Endodermal cell (in vitro differentiated cells): ENCODE measurements around the gene PPP1R14D. TPM values are rescaled to one million over a fixed set of nuclear protein-coding genes. Genes with fewer than 3 reads are reported as not detected.

Source experiments
- DNase-seq: peaks from one replicate; pipeline ENCODE4 v3.0.0-alpha.2; 2017
- H3K27ac ChIP-seq: 2 replicates; pipeline ENCODE4 v1.5.1; 2013; ENCODE audit warnings: mild to moderate bottlenecking, low read depth, low read length, moderate library complexity
- H3K27me3 ChIP-seq: 2 replicates; pipeline ENCODE4 v1.6.1; 2013; ENCODE audit warnings: mild to moderate bottlenecking, low read length, moderate library complexity; ENCODE audit not compliant: insufficient read depth, control insufficient read depth, poor library complexity, severe bottlenecking
- H3K36me3 ChIP-seq: 2 replicates; pipeline ENCODE4 v1.7.0; 2013; ENCODE audit warnings: mild to moderate bottlenecking, low read length, moderate library complexity; ENCODE audit not compliant: control insufficient read depth, insufficient read depth
- H3K4me1 ChIP-seq: one replicate; pipeline ENCODE4 v1.7.0; 2013; ENCODE audit warnings: low read length; ENCODE audit not compliant: control insufficient read depth, insufficient read depth
- H3K4me3 ChIP-seq: 2 replicates; pipeline ENCODE4 v1.5.1; 2013; ENCODE audit warnings: mild to moderate bottlenecking, low read length, moderate library complexity
- H3K9ac ChIP-seq: 2 replicates; pipeline ENCODE4 v1.6.1; 2013; ENCODE audit warnings: mild to moderate bottlenecking, low read length, moderate library complexity; ENCODE audit not compliant: poor library complexity, severe bottlenecking; ENCODE audit errors: extremely low read depth
- H3K9me3 ChIP-seq: 2 replicates; pipeline ENCODE4 v1.6.1; 2013; ENCODE audit warnings: mild to moderate bottlenecking, low read length, moderate library complexity; ENCODE audit not compliant: control insufficient read depth
- H3K27ac Mint-ChIP-seq: 2 replicates; pipeline ENCODE4 v1.8.0; 2020; ENCODE audit warnings: mixed read lengths
- H3K27me3 Mint-ChIP-seq: 2 replicates; pipeline ENCODE4 v1.8.0; 2021; ENCODE audit warnings: mild to moderate bottlenecking, mixed read lengths; ENCODE audit not compliant: insufficient read depth
- H3K36me3 Mint-ChIP-seq: 2 replicates; pipeline ENCODE4 v1.8.0; 2020; ENCODE audit warnings: low read depth, mixed read lengths
- H3K4me1 Mint-ChIP-seq: 2 replicates; pipeline ENCODE4 v1.8.0; 2020; ENCODE audit warnings: mixed read lengths
- H3K4me3 Mint-ChIP-seq: 2 replicates; pipeline ENCODE4 v1.8.0; 2020; ENCODE audit warnings: mild to moderate bottlenecking, moderate library complexity, mixed read lengths
- H3K9me3 Mint-ChIP-seq: 2 replicates; pipeline ENCODE4 v1.8.0; 2020; ENCODE audit warnings: mild to moderate bottlenecking, mixed read lengths
- WGBS, 2 experiments: methylation state at CpG; one replicate each; pipeline versions ENCODE4 v1.1.5 to v1.1.7; 2013; ENCODE audit warnings: missing lambda C conversion rate in 2 of 2, mixed read lengths in 1 of 2; ENCODE audit not compliant: insufficient coverage in 1 of 2, insufficient read length in 1 of 2; 5-methylcytosine and 5-hydroxymethylcytosine counted together
- total RNA-seq, 2 donors: library from RNA; stranded (reverse); fragmentation: NEBNext Ultra II Directional in 1 of 2; extraction: Animal tissue kit (Norgen Biotek cat#: 25700) in 1 of 2; gene quantifications; 2 replicates in 1 of 2; 3 replicates in 1 of 2; pipeline ENCODE4 v1.2.1, GENCODE V29; 2021
- TF ChIP-seq, protein P1 (sequence below): fragments of 200-600 bp; sonication (generic); conservative IDR thresholded peaks from 2 replicates; pipeline ENCODE4 v1.5.0; 2021; ENCODE audit warnings: antibody characterized with exemption, mild to moderate bottlenecking

PPP1R14D gene
- total RNA-seq, 2 donors from 2014 or later: not detected

DNA sequence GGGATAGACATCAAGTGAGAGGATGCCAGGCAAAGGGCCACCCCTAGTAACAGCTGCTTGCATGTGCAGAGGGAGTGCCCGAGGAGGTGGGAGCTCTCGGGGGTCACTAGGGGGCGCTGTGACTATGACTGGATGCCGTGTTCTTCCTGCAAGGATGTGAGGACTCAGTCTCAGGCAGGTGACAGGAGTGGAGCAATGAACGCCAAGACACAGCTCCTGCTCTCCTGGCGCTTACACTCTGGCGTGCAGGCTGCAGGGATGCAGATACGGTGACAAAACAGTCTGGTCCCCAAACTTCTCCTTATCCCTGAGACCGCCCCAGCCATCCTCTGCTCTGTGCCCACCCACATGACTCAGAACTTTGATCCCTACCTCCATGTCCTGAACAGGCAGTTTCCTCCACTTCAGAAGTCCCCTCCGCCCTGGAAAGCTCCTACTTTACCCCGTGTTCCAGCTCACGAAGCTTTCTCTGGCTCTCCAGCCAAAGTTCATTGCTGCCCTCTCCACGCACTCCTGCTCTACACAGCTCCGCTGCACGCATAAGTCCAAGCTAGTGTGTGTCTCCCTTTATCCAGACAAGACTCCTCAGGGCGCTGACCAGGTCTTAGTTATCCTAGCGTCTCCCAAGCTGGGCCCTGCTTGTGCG lies 30.8 kb upstream of the PPP1R14D start:
- WGBS, 2 experiments: 53 to 63% methylated on average over 9 to 18 of the region's 18 CpGs
- Histone ChIP-seq H3K4me1 (no peaks in the 10 kb centered on the region), H3K9me3 (no peaks in the 10 kb centered on the region), H3K27me3 (no peaks in the 10 kb centered on the region), H3K27ac (no peak overlapping the region), H3K36me3 (peaks cover 20% of the 10 kb centered on the region), H3K4me3 (no peak overlapping the region), H3K9ac (no peak overlapping the region)
- Mint-ChIP-seq H3K27me3 (no peaks in the 10 kb centered on the region), H3K4me1 (peaks cover 8% of the 10 kb centered on the region), H3K9me3 (no peaks in the 10 kb centered on the region), H3K27ac (peak overlapping the region; percentile 75), H3K36me3 (peaks cover 27% of the 10 kb centered on the region), H3K4me3 (no peak overlapping the region)
- peak; percentile 98 for DNase-seq
- TF ChIP-seq, protein P1, sequence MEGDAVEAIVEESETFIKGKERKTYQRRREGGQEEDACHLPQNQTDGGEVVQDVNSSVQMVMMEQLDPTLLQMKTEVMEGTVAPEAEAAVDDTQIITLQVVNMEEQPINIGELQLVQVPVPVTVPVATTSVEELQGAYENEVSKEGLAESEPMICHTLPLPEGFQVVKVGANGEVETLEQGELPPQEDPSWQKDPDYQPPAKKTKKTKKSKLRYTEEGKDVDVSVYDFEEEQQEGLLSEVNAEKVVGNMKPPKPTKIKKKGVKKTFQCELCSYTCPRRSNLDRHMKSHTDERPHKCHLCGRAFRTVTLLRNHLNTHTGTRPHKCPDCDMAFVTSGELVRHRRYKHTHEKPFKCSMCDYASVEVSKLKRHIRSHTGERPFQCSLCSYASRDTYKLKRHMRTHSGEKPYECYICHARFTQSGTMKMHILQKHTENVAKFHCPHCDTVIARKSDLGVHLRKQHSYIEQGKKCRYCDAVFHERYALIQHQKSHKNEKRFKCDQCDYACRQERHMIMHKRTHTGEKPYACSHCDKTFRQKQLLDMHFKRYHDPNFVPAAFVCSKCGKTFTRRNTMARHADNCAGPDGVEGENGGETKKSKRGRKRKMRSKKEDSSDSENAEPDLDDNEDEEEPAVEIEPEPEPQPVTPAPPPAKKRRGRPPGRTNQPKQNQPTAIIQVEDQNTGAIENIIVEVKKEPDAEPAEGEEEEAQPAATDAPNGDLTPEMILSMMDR: peak; percentile 95

DNA sequence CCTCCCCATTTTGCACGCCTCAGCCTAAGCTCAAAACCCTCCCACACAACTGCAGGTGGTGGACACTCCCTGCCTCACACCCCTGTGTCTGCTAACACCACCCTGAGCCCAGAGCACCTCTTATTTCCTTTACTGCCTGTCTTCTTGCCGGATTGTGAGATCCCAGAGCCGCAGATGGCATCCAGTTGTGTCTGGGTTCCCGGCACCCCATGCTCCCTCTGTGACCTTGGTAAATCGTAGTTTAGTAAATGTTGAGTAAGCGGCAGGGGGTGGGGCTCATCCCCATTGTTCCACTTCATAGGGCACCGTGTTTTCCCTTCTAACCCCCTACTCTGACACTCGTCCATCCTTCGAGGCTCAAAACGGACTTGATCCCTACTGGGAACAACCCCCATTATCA lies 30.2 kb upstream of the PPP1R14D start:
- Mint-ChIP-seq H3K36me3 (peaks cover 31% of the 10 kb centered on the region), H3K27ac (peak overlapping the region; percentile 75), H3K9me3 (no peaks in the 10 kb centered on the region), H3K4me3 (no peak overlapping the region), H3K4me1 (peaks cover 8% of the 10 kb centered on the region), H3K27me3 (no peaks in the 10 kb centered on the region)
- Histone ChIP-seq H3K4me3 (no peak overlapping the region), H3K27ac (no peak overlapping the region), H3K36me3 (peaks cover 23% of the 10 kb centered on the region), H3K9ac (no peak overlapping the region), H3K4me1 (no peaks in the 10 kb centered on the region), H3K27me3 (no peaks in the 10 kb centered on the region), H3K9me3 (no peaks in the 10 kb centered on the region)
- TF ChIP-seq, protein P1: no peak
- 84 to 87% methylated on average over 4 to 10 of the region's 10 CpGs for WGBS, 2 experiments
- no peak for DNase-seq

DNA sequence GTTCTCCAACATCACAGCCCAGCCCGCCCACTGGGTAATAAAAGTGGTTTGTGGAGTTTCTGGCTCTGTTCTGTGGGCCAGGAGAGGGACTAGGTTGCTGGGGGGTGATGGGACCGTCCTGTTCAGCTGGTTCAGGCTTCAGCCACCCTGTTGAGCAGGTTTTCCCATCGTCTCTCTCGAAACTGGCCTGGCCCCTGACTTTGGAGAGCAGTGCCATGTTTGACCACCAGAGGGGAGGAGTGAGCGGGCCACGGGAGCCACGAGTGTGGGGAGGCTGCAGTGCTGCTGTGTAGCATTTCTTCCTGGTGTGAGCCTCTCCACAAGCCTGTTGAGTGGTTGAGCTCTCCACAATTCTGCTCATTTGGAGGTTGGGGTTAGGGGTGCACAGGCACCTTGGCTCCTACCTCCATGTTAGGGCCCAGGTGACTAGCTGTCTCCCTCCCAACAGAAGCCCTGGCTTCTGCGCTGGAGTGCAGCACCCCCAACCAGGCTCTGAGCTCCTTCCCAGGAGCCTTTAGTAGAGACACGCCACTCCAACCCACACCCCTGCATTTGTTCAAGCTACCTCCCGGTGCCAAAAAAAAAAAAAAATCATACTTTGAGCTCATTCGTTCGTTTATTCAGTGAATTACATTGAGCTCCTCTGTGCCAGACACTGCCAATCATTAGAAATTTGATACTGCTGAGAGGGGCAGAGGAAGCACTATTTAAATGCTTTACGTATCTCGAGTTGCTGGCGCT lies 29.3 kb upstream of the PPP1R14D start:
- Mint-ChIP-seq H3K27me3 (no peaks in the 10 kb centered on the region), H3K9me3 (no peaks in the 10 kb centered on the region), H3K27ac (peak overlapping the region; percentile 80), H3K4me3 (no peak overlapping the region), H3K4me1 (peaks cover 8% of the 10 kb centered on the region), H3K36me3 (peaks cover 31% of the 10 kb centered on the region)
- DNase-seq: peak; percentile 97
- Histone ChIP-seq H3K4me1 (no peaks in the 10 kb centered on the region), H3K4me3 (no peak overlapping the region), H3K27me3 (no peaks in the 10 kb centered on the region), H3K27ac (no peak overlapping the region), H3K36me3 (peaks cover 23% of the 10 kb centered on the region), H3K9ac (no peak overlapping the region), H3K9me3 (no peaks in the 10 kb centered on the region)
- TF ChIP-seq, protein P1: peak; percentile 96
- 59 to 60% methylated on average over 13 to 15 of the region's 15 CpGs for WGBS, 2 experiments
